HG03064 (cell line): ENCODE measurements around the gene CUBN.
"Not testable (repeated sequence)": the region's sequence is repeated elsewhere in the genome, so short reads cannot be mapped to it uniquely, and the experiment has no call there.

Experiments
- ATAC-seq: cut with Tn5 transposase; IDR thresholded peaks from one replicate; pipeline ENCODE4 v1.9.1; 2021; ENCODE audit warnings: low read depth; ENCODE audit not compliant: unreplicated experiment

CUBN gene

GRCh38 chr10:17143055-17143690 is 13.6 kb upstream of the CUBN start:
- ATAC-seq = no peak

GRCh38 chr10:17141504-17142229 is 12.1 kb upstream of the CUBN start:
- no peak for ATAC-seq

GRCh38 chr10:17140386-17140761 is 10.8 kb upstream of the CUBN start:
- ATAC-seq = no peak

- no peak for ATAC-seq
Observed at GRCh38 chr10:17138460-17139042, 8.9 kb upstream of the CUBN start.

- no peak for ATAC-seq
Observed at GRCh38 chr10:17134737-17135260, 5.2 kb upstream of the CUBN start.

GRCh38 chr10:17134282-17134681 is 4.7 kb upstream of the CUBN start:
- no peak for ATAC-seq

GRCh38 chr10:17128261-17128660 is 1.4 kb downstream of the CUBN start:
- no peak for ATAC-seq

- no peak for ATAC-seq
Observed at GRCh38 chr10:17126327-17126726, 3.3 kb downstream of the CUBN start.

- ATAC-seq = no peak
Observed at GRCh38 chr10:17125206-17125893, 4.3 kb downstream of the CUBN start.

GRCh38 chr10:17123961-17124360 is 5.7 kb downstream of the CUBN start:
- no peak for ATAC-seq

- no peak for ATAC-seq
Observed at GRCh38 chr10:17122726-17123661, 6.6 kb downstream of the CUBN start.

- no peak for ATAC-seq
Observed at GRCh38 chr10:17122052-17122451, 7.6 kb downstream of the CUBN start.

GRCh38 chr10:17120694-17121093 is 8.9 kb downstream of the CUBN start:
- no peak for ATAC-seq

GRCh38 chr10:17119845-17120244 is 9.8 kb downstream of the CUBN start:
- no peak for ATAC-seq

- no peak for ATAC-seq
Observed at GRCh38 chr10:17116193-17116592, 13.4 kb downstream of the CUBN start.

- ATAC-seq = no peak
Observed at GRCh38 chr10:17115683-17116082, 13.9 kb downstream of the CUBN start.

- ATAC-seq = not testable (repeated sequence)
Observed at GRCh38 chr10:17114878-17115444, 14.7 kb downstream of the CUBN start.

- ATAC-seq = no peak
Observed at GRCh38 chr10:17113889-17114540, 15.6 kb downstream of the CUBN start.

- ATAC-seq = no peak
Observed at GRCh38 chr10:17113346-17113745, 16.3 kb downstream of the CUBN start.
